Peyer's patch (tissue), 4 donors: ENCODE measurements around the gene ASXL1. TPM values are rescaled to one million over a fixed set of nuclear protein-coding genes. Genes with fewer than 3 reads are reported as not detected.

Experiments
- DNase-seq, 3 donors: peaks; one replicate each; pipeline ENCODE4 v3.0.0-alpha.2; 2017 to 2019
- H3K27ac ChIP-seq, 4 donors: fragments of 200-600 bp; sonication (generic); one replicate each; pipeline ENCODE4 v1.5.1; 2016 to 2019
- H3K27me3 ChIP-seq, 2 donors: fragments of 200-600 bp; sonication (generic); one replicate each; pipeline ENCODE4 v1.5.1; 2019
- H3K36me3 ChIP-seq, 3 donors: fragments of 200-600 bp; sonication (generic); one replicate each; pipeline ENCODE4 v1.5.1; 2016 to 2019
- H3K4me1 ChIP-seq, 4 donors: fragments of 200-600 bp; sonication (generic); one replicate each; pipeline ENCODE4 v1.5.1; 2016 to 2019
- H3K4me3 ChIP-seq, 4 donors: fragments of 200-600 bp; sonication (generic); 1 replicate in 3 of 4; 2 replicates in 1 of 4; pipeline ENCODE4 v1.5.1; 2016 to 2019; ENCODE audit warnings: mild to moderate bottlenecking in 1 of 4
- H3K9me3 ChIP-seq, 4 donors: fragments of 200-600 bp; sonication (generic); one replicate each; pipeline ENCODE4 v1.5.1; 2016 to 2019; ENCODE audit warnings: mild to moderate bottlenecking in 1 of 4
- POLR2A ChIP-seq, 2 donors: fragments of 450-650 bp; IDR thresholded peaks; one replicate each; pipeline ENCODE4 v1.5.1; 2017; ENCODE audit warnings: antibody characterized with exemption in 2 of 2, mild to moderate bottlenecking in 2 of 2, moderate library complexity in 2 of 2
- total RNA-seq, 4 donors: library from RNA; depleted of rRNA; stranded (reverse); fragments of >200 nt; gene quantifications; one replicate each; pipeline ENCODE4 v1.1.0, GENCODE V29; 2016
- TF ChIP-seq, protein P1 (sequence below), 6 experiments: fragments of 450-650 bp in 4 of 6; fragments of 200-600 bp in 2 of 6; sonication (generic) in 1 of 6; IDR thresholded peaks; one replicate each; pipeline ENCODE4 v1.5.1; 2017 to 2019; ENCODE audit warnings: antibody characterized with exemption in 6 of 6, mild to moderate bottlenecking in 3 of 6, moderate library complexity in 1 of 6

Gene ASXL1
- total RNA-seq, 4 donors from 2014 or later: 74.4 to 173 (median 115) TPM

- H3K36me3 ChIP-seq: peaks cover 0 to 71% (median 0%) of the 10 kb centered on the region in 3 donors
- H3K4me3 ChIP-seq: no peak overlapping the region
- no peaks in the 10 kb centered on the region for H3K27me3 ChIP-seq
- H3K9me3 ChIP-seq: no peaks in the 10 kb centered on the region
- TF ChIP-seq, protein P1, sequence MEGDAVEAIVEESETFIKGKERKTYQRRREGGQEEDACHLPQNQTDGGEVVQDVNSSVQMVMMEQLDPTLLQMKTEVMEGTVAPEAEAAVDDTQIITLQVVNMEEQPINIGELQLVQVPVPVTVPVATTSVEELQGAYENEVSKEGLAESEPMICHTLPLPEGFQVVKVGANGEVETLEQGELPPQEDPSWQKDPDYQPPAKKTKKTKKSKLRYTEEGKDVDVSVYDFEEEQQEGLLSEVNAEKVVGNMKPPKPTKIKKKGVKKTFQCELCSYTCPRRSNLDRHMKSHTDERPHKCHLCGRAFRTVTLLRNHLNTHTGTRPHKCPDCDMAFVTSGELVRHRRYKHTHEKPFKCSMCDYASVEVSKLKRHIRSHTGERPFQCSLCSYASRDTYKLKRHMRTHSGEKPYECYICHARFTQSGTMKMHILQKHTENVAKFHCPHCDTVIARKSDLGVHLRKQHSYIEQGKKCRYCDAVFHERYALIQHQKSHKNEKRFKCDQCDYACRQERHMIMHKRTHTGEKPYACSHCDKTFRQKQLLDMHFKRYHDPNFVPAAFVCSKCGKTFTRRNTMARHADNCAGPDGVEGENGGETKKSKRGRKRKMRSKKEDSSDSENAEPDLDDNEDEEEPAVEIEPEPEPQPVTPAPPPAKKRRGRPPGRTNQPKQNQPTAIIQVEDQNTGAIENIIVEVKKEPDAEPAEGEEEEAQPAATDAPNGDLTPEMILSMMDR (IDR thresholded peaks at IDR 0.05): peak in 3 of 6 experiments; percentile 6 to 21 (median 20)
- no peak for TF ChIP-seq POLR2A (IDR thresholded peaks at IDR 0.05)
- DNase-seq: peak in 1 of 3 donors; percentile 14
- H3K4me1 ChIP-seq: peaks cover 0 to 4% (median 0%) of the 10 kb centered on the region in 4 donors
- H3K27ac ChIP-seq: no peak overlapping the region
These were observed 79.4 kb downstream of the ASXL1 start for GRCh38 chr20:32437391-32438074.

GRCh38 chr20:32438331-32438858 is 80.3 kb downstream of the ASXL1 start:
- H3K27me3 ChIP-seq: no peaks in the 10 kb centered on the region
- H3K9me3 ChIP-seq: no peaks in the 10 kb centered on the region
- peaks cover 0 to 64% (median 0%) of the 10 kb centered on the region in 3 donors for H3K36me3 ChIP-seq
- H3K4me1 ChIP-seq: peaks cover 0 to 4% (median 0%) of the 10 kb centered on the region in 4 donors
- no peak overlapping the region for H3K4me3 ChIP-seq
- no peak for DNase-seq
- TF ChIP-seq POLR2A (IDR thresholded peaks at IDR 0.05): no peak
- TF ChIP-seq, protein P1 (IDR thresholded peaks at IDR 0.05): no peak
- H3K27ac ChIP-seq: no peak overlapping the region

DNA sequence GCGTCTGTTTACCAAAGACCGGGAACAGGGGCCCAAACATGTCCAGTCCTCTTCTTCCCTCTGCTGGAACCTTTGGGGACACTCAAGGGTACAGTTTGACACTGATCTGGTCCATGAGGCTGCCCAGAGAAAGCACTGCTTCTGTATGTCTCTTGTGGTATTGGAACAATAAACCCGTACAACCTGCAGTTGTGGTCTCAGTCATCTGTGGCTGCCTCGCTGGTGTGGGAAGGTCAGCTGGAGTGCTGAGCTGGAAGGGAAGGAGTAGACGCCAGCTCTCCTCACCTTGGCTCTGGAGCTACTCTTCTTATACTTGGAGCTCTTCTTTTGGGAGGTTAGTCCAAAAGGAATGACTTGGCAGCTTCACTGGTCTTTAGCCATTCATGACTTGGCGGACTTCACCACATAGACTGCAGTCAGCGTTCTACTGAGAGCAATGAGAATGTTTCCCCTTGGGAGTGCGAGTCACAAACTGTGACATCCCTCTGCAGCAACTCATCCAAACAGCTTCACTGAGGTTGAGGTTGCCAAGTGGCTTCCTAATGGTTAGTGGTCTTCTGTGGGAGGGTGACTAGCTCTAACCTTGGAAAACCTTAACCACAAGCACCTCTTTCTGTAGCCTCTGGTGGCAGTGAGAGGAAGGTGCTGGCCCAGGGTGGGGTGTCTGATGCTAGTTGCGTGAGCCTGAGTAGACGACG is 81.2 kb downstream of the ASXL1 start:
- TF ChIP-seq, protein P1 (IDR thresholded peaks at IDR 0.05): no peak
- no peak for TF ChIP-seq POLR2A (IDR thresholded peaks at IDR 0.05)
- Histone ChIP-seq H3K27me3 (no peaks in the 10 kb centered on the region), H3K9me3 (no peaks in the 10 kb centered on the region), H3K36me3 (peaks cover 0 to 64% (median 0%) of the 10 kb centered on the region in 3 donors), H3K4me3 (no peak overlapping the region), H3K27ac (no peak overlapping the region), H3K4me1 (peaks cover 0 to 4% (median 0%) of the 10 kb centered on the region in 4 donors)
- peak in 1 of 3 donors; percentile 24 for DNase-seq

DNA sequence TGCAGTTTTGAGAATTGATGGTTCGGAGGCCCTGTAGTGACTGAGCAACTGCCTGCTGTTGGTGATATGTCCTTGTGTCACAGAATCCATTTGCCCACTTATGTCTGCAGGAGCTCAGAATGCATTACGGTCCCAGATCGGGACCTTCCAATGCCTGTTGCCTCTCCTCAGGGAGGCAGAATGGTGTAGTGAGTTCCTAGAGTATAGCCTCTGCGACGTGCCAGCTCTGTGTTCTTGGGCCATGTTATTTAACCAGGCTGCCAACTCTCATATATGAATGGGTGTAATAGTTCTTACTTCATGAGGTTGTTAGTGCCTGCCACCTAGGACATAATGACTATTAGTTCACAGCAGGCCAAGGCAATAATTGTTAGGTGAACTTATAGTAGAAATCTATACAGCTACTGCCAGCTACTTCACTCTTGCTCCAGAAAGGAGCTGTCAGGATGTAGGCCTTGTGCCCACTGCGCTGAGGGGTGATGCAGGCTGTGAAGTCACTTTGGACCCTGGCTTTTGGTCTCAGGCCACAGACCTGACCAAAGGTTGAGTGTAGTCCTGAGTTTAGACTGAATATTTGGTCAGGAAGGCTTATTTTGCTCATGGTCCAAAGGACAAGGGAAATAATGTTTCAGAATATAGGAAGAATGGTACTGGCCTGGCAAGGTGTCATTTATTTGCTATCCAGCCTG is 82.1 kb downstream of the ASXL1 start:
- TF ChIP-seq POLR2A (IDR thresholded peaks at IDR 0.05): no peak
- TF ChIP-seq, protein P1 (IDR thresholded peaks at IDR 0.05): no peak
- no peaks in the 10 kb centered on the region for H3K27me3 ChIP-seq

DNA sequence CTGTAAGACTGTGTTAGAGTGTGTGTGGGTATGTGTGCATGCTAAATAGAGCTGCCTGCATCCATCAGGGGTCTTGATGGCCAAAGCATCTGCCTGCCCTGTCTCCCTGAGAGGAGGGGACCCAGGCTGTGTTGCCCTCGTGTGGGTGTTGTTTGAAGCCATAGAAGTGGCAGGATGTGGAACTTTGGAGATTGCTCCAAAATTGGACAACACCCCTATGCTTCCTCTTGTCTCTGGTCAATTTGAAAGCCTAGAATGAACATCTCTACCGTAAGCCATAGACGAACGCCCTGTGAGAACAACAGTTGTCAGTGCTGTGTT is 82.6 kb downstream of the ASXL1 start:
- Histone ChIP-seq H3K27me3 (no peaks in the 10 kb centered on the region), H3K4me3 (no peak overlapping the region), H3K4me1 (peaks cover 0 to 4% (median 0%) of the 10 kb centered on the region in 4 donors), H3K27ac (no peak overlapping the region), H3K9me3 (no peaks in the 10 kb centered on the region), H3K36me3 (peaks cover 0 to 64% (median 0%) of the 10 kb centered on the region in 3 donors)
- TF ChIP-seq, protein P1 (IDR thresholded peaks at IDR 0.05): no peak
- TF ChIP-seq POLR2A (IDR thresholded peaks at IDR 0.05): no peak
- DNase-seq: peak in 1 of 3 donors; percentile 11

More for the DNA sequence above, 82.1 kb downstream of the ASXL1 start:
- H3K4me3 ChIP-seq: no peak overlapping the region
- peaks cover 0 to 4% (median 0%) of the 10 kb centered on the region in 4 donors for H3K4me1 ChIP-seq
- peak in 1 of 3 donors; percentile 44 for DNase-seq
- peaks cover 0 to 64% (median 0%) of the 10 kb centered on the region in 3 donors for H3K36me3 ChIP-seq
- no peak overlapping the region for H3K27ac ChIP-seq
- no peaks in the 10 kb centered on the region for H3K9me3 ChIP-seq
